ENCODE results near the gene RGL1. TPM values are rescaled to one million over a fixed set of nuclear protein-coding genes. Genes with fewer than 3 reads are reported as not detected.

RGL1 gene
- total RNA-seq, 1 experiment from 2014 or later = 4.8 TPM

- peaks cover 2% of the 10 kb centered on the region for H3K9me3 Mint-ChIP-seq (ENCODE audit: low read depth, unreplicated experiment)
- H3K36me3 Mint-ChIP-seq (ENCODE audit: insufficient read depth, unreplicated experiment) = no peaks in the 10 kb centered on the region
- no peak overlapping the region for H3K27ac Mint-ChIP-seq (ENCODE audit: unreplicated experiment)
- no peaks in the 10 kb centered on the region for H3K27me3 Mint-ChIP-seq (ENCODE audit: unreplicated experiment)
- intact Hi-C loops (cut with micrococcal nuclease; ENCODE audit: unreplicated experiment) = no loop called here
- no peak for DNase-seq
- H3K4me1 Mint-ChIP-seq (ENCODE audit: low read depth, unreplicated experiment) = peaks cover 13% of the 10 kb centered on the region
- CTCF ChIA-PET = interaction anchor here (0.6 to 0.8 kb wide), 2 partner anchors 22 to 34 kb away, joined by 3 read pairs; no protein-coding TSS in a partner anchor
- H3K4me3 Mint-ChIP-seq (ENCODE audit: low read depth, unreplicated experiment) = no peak overlapping the region
- no peak for TF ChIP-seq CTCF (IDR thresholded peaks at IDR 0.05; ENCODE audit: unreplicated experiment)
- no TSS peak for BruUV-seq (replicated peaks)
These were observed 65.6 kb downstream of the RGL1 start for GRCh38 chr1:183870351-183871077.

GRCh38 chr1:183871142-183871541 is 66.2 kb downstream of the RGL1 start:
- Mint-ChIP-seq H3K27me3 (ENCODE audit: unreplicated experiment) (no peaks in the 10 kb centered on the region), H3K36me3 (ENCODE audit: insufficient read depth, unreplicated experiment) (no peaks in the 10 kb centered on the region), H3K9me3 (ENCODE audit: low read depth, unreplicated experiment) (peaks cover 2% of the 10 kb centered on the region), H3K4me3 (ENCODE audit: low read depth, unreplicated experiment) (no peak overlapping the region), H3K27ac (ENCODE audit: unreplicated experiment) (no peak overlapping the region), H3K4me1 (ENCODE audit: low read depth, unreplicated experiment) (peaks cover 13% of the 10 kb centered on the region)
- intact Hi-C loops (cut with micrococcal nuclease; ENCODE audit: unreplicated experiment) = no loop called here
- DNase-seq = no peak
- CTCF ChIA-PET = interaction anchor here (0.6 to 0.8 kb wide), 3 partner anchors 21 to 432 kb away, joined by 3 read pairs; no protein-coding TSS in a partner anchor
- BruUV-seq (replicated peaks) = no TSS peak
- TF ChIP-seq CTCF (IDR thresholded peaks at IDR 0.05; ENCODE audit: unreplicated experiment) = no peak

GRCh38 chr1:183871601-183872000 is 66.7 kb downstream of the RGL1 start:
- Mint-ChIP-seq H3K36me3 (ENCODE audit: insufficient read depth, unreplicated experiment) (no peaks in the 10 kb centered on the region), H3K4me1 (ENCODE audit: low read depth, unreplicated experiment) (peaks cover 14% of the 10 kb centered on the region), H3K27ac (ENCODE audit: unreplicated experiment) (no peak overlapping the region), H3K4me3 (ENCODE audit: low read depth, unreplicated experiment) (no peak overlapping the region), H3K27me3 (ENCODE audit: unreplicated experiment) (no peaks in the 10 kb centered on the region), H3K9me3 (ENCODE audit: low read depth, unreplicated experiment) (peaks cover 2% of the 10 kb centered on the region)
- CTCF ChIA-PET = interaction anchor here (0.6 kb wide), 1 partner anchor 432 kb away, joined by 3 read pairs; no protein-coding TSS in a partner anchor
- intact Hi-C loops (cut with micrococcal nuclease; ENCODE audit: unreplicated experiment) = no loop called here
- TF ChIP-seq CTCF (IDR thresholded peaks at IDR 0.05; ENCODE audit: unreplicated experiment) = no peak
- no TSS peak for BruUV-seq (replicated peaks)
- DNase-seq = no peak

GRCh38 chr1:183872403-183872802 is 67.5 kb downstream of the RGL1 start:
- Mint-ChIP-seq H3K4me1 (ENCODE audit: low read depth, unreplicated experiment) (peaks cover 22% of the 10 kb centered on the region), H3K27ac (ENCODE audit: unreplicated experiment) (no peak overlapping the region), H3K27me3 (ENCODE audit: unreplicated experiment) (no peaks in the 10 kb centered on the region)

More at GRCh38 chr1:183872403-183872802, 67.5 kb downstream of the RGL1 start:
- H3K36me3 Mint-ChIP-seq (ENCODE audit: insufficient read depth, unreplicated experiment) = no peaks in the 10 kb centered on the region
- no peak for TF ChIP-seq CTCF (IDR thresholded peaks at IDR 0.05; ENCODE audit: unreplicated experiment)
- BruUV-seq (replicated peaks) = no TSS peak
- CTCF ChIA-PET = no interaction called here
- intact Hi-C loops (cut with micrococcal nuclease; ENCODE audit: unreplicated experiment) = no loop called here
- DNase-seq = no peak
- peaks cover 2% of the 10 kb centered on the region for H3K9me3 Mint-ChIP-seq (ENCODE audit: low read depth, unreplicated experiment)
- no peak overlapping the region for H3K4me3 Mint-ChIP-seq (ENCODE audit: low read depth, unreplicated experiment)
